HG03378 (cell line): Measurements from ENCODE around the gene SLC25A10.
"Not testable (repeated sequence)": the region's sequence is repeated elsewhere in the genome, so short reads cannot be mapped to it uniquely, and the experiment has no call there.

ENCODE experiments used
- ATAC-seq: cut with Tn5 transposase; IDR thresholded peaks from one replicate; pipeline ENCODE4 v1.9.1; 2021; ENCODE audit warnings: mild to moderate bottlenecking, moderate library complexity; ENCODE audit not compliant: unreplicated experiment

SLC25A10 gene, protein sequence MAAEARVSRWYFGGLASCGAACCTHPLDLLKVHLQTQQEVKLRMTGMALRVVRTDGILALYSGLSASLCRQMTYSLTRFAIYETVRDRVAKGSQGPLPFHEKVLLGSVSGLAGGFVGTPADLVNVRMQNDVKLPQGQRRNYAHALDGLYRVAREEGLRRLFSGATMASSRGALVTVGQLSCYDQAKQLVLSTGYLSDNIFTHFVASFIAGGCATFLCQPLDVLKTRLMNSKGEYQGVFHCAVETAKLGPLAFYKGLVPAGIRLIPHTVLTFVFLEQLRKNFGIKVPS

DNA sequence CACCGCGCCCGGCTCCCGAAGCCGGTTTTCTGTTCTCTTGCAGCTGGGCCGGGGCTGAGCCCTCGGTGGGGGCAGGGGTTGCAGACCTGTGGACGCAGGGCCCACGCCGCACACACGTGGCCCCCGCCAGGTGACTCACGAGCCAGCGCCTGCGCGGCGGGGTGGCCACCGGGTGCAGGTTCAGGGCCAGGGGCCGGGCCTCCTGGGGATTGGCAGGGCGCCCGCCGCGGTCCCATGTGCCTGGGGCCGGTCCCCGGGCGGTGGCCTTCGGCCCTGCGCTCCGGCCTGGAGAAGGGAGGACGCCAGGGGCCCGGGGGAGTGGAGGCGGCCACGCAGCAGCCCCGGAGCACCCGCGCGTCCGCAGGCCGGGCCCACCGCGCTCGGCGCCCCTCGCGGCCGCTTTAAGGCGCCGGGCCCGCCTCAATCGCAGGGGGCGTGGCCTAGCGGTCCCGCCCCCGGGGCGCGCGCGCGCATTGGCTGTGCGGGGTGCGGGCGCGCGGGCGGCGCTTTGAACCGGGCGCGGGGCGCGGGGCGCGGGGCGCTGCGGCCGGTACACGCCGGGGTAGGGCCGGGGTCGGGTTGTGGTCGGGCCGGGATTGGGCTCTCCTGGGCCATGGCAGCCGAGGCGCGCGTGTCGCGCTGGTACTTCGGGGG lies at the start of gene SLC25A10:
SLC25A10 (plus strand) TSS at position 471 of the 654 bp plus-strand sequence; CDS start at position 614, 143 bp downstream.
- no peak for ATAC-seq

DNA sequence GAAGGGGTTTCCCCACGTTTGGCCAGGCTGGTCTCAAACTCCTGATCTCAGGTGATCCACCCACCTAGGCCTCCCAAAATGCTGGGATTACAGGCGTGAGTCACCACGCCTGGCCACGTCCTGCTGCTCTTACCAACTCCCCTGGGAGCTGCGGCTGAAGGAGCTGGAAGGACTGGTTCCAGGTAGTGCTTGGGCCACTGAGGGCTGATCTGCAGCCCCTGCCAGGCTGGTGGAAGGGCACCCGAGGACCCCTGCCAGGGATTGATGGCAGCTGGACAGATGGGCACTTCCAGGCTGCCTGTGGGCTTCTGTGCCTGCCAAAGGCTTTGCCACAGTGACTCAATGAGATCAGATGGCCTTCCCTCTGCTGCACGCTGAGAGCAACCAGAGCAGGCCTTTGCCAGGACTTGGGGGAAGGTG lies 48.0 kb upstream of the SLC25A10 start:
- ATAC-seq = no peak

DNA sequence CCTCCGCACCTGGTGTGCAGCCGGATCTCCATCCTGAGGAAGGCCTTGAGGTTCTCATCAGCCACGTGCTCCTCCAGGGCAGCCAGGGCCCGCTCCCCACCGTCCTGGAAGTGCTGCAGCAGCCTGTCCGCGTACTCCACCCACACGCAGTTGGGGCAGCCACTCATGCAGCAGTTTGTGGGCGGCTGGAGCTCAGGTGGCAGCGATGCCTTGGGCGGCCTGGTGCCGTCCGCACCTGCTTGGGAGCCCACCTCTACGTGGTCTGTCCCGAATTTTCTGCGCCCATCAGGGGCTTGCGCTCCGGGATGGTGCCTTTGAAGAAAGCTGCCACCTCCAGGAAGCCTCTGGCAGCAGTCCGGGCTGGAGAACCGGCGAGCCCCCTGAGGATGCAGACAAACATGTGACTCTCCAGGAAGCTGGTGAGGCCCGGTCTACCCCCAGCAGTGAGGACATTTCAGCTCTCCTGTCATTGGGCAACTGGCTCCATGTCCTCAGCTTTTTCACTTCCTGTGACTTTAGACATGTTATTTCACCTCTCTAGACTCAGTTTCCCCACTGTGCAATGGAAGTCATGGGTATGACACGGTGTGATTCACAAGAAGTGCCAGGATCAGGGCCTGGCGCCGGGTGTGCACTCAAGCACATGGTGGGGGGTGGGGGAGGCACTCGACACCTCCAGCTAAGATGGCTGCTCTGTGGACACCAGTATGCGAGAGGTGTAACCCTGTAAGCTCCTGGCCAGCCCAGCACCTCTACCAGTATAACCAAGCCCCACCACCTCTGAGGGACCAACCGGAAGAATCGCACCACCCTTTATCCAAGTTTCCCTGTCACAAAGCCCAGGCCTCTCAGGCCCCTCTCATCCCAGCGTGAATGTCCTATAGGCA lies 46.6 kb upstream of the SLC25A10 start:
- ATAC-seq = no peak

DNA sequence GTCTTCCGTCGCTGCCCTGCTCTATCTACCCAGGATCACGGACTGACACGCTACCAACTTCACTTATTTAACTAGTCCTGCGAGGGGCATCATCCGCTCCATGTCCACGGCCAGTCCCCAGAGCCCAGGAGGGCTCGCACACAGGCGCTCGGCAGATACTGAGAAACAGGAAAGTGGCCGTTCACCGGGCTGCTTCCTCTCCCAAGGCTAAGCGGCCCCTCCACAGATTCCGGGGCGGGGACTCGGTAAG lies 46.1 kb upstream of the SLC25A10 start:
- ATAC-seq = no peak

DNA sequence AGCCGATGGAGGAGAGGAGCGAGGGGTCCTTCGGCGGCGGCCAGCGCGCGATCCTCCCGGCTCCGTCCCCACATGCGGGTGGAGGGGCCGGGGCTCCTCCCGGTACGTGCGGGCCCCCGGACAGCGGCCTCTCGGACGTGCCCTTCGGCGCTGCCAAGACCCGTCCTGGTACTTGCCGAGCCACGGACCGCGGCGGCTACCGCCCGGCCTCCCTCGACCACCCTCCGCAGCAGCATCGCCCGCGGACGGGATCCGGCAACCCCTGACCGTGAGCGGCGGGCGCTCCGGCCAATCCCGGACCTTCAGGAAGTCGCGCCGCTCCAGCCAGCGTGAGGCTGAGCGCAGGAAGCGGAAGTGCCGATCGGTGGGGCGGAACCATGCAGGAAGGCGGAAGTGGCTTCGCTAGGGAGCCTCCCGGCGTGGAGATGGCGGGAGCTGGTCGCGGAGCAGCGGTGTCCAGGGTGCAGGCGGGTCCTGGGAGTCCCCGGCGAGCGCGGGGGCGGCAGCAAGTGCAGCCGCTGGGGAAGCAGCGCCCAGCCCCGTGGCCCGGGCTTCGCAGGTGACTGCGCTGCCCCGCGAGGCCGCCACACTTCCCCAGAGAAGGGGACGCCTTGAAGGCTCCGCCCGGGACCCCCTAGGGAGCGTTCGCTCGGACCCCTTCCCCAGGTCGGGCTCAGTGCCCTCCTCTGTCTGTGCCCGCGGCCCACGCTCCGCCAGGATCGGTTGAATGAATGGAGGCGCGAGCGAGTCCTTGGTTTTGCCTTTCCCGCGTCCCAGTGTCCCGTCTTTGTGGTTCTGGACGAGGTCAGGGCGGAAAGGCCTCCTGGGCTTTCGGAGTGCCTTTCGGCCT lies 45.5 kb upstream of the SLC25A10 start, which contains the start of the genes CCDC137 and OXLD1:
CCDC137 (plus strand) TSS at position 396 of the 850 bp plus-strand sequence; CDS start at position 426, 30 bp downstream.
OXLD1 (minus strand) TSS at position 264 of the 850 bp plus-strand sequence; CDS start at position 236, 28 bp downstream.
- ATAC-seq = peak; percentile 83

DNA sequence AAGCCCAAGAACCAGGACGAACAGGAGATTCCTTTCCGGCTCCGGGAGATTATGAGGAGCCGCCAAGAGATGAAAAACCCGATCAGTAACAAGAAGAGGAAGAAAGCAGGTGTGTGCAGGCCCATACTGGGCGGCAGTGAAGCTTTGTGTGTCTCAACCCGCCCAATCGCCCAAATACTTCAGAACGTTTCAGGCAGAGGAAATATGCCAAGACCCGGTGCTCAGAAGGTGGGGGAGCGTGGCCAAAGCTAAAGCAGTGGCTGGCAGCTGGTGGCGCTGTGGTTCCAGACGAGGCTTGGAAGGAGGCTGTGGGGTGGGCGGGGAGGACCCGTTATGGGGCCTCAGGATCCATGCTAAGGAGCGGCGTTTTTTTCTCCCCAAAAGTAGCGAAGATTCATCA lies 44.3 kb upstream of the SLC25A10 start:
- no peak for ATAC-seq

DNA sequence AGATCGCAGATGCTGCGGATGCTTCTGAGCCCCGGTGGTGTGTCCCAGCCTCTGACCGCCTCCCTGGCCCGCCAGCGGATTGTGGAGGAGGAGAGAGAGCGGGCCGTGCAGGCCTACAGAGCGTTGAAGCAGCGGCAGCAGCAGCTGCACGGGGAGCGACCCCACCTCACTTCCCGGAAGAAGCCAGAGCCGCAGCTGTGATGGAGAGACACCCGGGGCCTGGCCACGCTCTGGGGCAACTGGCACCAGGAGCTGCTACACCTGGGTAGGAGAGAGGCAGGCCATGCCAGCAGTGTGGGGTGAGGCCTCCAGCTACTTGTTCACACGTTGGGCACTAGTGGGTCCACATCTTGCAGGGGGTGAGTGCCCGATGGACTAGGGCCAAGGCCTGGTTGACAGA lies 39.6 kb upstream of the SLC25A10 start:
- no peak for ATAC-seq

DNA sequence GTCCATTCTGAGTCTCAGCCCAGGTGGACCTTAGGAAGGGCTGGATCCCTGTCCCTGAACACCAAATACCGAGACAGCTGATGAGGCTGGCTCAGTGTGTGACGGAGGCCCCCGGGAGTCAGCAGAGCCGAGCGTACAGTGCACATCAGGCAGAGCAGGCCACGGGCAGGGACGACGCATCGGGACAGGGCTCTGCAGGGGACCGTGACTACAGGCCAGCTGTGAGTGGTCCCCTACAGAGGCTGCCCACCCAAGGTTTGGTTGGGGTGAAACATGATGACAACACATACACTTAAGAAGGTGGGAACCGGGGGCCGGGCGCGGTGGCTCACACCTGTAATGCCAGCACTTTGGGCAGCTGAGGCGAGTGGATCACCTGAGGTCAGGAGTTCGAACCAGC lies 39.1 kb upstream of the SLC25A10 start:
- ATAC-seq = no peak

DNA sequence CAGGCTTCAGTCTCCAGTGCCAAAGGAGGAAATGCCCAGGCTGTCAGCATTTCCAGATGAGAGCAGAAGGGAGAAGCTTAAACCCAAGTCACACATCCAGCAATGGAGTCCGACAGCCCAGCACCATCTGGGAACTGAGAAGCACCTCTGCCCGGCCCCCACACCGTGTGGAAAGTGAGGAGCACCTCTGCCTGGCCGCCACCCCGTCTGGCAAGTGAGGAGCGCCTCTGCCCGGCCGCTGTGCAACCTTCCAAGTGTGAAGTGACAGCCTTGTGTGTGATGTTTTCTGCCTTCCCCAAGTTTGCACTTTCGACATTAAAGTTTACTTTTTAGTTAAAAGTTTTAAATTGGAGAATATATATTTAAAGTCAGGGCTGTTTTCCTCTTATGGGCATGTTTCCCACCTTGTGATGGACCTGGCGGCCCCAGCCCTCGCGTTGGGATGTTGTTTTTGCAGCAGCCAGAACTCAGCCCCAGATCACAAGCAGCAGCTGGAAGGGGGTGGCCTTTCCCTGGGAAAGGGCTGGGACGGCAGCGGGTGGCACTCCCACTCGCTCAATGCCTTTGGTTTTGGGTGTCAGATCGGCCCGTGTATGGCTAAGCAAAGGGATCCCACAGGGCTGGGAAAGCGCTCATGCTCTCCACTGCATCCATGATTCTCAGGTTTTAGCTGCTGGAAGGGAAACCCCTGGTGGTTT lies 38.4 kb upstream of the SLC25A10 start:
- no peak for ATAC-seq

DNA sequence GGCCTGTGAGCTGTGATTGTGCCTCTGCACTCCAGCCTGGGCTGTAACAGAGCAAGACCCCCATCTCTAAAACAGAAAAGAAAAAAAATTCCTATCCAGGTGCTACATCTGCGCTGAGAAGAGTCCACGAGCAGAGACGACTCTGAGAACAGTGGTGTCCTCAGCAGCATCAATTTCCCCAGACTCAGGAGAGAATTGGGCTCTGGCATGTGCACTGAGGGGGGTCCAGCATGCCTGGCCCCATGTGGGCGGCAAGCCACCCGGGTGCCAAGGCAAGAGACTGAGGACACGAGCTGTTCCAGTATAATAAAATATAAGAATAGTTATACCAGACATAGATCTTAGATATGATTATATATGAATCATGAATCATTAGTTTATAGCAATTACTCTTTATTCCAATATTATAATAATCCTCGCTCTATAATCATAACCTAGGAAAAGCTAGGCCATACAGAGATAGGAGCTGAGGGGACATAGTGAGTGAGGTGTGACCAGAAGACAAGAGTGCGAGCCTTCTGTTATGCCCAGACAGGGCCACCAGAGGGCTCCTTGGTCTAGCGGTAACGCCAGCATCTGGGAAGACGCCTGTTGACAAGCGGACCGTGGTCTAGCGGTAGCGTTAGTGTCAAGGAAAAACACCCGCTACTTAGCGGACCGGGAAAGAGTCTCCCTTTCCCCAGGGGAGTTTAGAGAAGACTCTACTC lies 36.4 kb upstream of the SLC25A10 start:
- ATAC-seq = not testable (repeated sequence)

DNA sequence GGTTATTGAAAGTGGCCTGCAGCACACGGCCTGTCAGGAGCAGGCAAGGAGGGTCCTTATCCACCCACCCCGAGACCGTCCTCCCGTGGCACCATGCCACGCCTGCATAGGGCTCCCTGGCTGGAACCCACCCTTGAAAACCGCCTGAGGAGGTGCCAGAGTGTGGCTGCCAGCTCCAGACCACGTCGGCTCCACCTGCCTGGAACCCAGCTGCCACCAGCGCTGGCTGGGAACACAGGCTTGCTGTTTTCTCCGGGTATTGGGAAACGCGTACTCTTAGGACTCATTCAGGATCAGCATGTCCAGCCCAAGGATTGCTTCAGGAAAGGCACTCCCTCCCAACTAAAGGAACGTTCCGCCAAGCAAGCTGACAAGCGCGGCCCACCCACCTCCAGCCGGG lies 35.2 kb upstream of the SLC25A10 start:
- no peak for ATAC-seq

DNA sequence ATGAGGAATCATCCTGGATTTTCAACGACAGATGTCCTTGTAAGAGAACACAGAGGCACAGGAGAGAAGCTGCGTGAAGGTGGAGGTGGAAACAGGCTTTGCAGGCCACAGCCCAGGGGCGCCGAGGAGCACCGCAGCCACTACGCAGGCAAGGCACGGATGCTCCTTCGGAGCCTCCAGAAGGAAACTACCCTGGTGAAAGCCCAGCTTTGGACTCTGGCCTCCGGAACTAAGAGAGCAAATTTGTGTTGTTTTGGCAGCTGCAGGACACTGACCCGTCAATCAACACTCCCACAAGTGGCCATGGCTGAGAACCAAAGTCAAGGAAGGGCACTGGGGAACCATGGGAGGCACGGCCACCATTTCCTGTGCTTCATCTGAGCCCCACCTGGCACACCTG lies 31.9 kb upstream of the SLC25A10 start:
- ATAC-seq = no peak

DNA sequence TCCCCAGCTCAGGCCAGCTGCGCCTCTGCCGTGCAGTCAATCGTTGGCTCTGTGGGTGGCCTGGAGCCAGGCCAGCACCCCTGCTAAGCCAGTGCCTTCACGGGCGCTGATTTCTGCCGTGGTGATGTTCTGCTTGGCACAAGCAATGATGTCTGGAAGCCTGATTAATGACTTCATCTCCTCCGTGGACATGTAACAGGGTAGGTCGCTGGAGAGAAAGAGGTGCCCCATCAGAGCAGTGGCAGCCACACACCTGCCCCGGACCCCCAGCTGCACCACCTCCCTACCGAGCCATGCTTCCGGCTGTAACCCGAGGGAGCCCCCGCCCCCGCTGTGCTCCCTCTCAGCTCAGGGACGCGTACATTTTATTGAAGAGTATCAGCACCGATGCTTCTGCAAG lies 30.4 kb upstream of the SLC25A10 start:
- no peak for ATAC-seq

DNA sequence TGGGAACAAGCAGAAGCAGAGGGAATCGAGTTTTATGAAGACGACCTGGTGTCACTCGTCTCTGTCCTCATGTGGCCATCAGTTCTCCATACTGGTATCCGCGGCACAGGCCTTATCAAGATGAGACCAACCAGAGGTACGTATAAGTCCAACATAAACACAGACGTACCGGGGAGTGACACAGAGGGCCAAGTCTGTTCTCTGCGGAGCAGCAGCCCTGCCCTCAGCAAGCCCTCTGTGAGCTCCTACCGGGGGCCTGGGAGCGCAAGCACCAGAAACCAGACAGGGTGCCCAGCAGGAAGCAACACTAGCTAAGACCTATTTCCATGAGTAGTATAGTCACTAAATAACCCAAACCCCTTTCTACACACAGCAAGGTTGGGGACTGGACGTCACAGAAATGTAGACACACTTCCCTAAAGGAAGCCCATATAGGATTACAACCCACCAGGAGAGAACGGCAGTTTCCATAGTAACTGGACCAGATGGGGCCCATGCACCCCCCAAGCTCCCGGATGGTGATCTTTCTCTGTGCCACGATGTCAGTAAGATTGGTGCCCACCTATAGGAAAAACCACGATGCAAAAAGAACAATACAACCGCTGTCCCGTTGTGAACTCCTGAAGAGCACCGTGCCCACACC lies 29.4 kb upstream of the SLC25A10 start:
- no peak for ATAC-seq

DNA sequence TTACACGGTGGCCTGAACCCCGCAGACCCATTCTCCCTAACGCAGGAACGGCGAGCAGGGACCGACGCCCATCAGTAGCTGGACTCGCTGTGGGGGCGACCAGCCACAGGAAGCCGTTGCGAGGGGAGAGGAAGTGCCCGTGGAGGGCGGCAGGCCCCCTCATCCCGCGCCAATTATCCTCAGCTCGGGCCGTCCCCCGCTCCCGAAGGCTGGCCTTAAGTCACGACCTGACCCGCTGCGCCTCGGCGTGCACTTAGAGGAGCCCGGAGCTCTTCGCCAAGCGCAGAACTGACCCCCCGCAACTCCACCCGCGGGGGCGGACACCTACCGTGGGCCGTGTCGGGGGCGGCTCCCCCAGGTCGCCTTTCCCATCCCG lies 28.9 kb upstream of the SLC25A10 start:
- no peak for ATAC-seq

DNA sequence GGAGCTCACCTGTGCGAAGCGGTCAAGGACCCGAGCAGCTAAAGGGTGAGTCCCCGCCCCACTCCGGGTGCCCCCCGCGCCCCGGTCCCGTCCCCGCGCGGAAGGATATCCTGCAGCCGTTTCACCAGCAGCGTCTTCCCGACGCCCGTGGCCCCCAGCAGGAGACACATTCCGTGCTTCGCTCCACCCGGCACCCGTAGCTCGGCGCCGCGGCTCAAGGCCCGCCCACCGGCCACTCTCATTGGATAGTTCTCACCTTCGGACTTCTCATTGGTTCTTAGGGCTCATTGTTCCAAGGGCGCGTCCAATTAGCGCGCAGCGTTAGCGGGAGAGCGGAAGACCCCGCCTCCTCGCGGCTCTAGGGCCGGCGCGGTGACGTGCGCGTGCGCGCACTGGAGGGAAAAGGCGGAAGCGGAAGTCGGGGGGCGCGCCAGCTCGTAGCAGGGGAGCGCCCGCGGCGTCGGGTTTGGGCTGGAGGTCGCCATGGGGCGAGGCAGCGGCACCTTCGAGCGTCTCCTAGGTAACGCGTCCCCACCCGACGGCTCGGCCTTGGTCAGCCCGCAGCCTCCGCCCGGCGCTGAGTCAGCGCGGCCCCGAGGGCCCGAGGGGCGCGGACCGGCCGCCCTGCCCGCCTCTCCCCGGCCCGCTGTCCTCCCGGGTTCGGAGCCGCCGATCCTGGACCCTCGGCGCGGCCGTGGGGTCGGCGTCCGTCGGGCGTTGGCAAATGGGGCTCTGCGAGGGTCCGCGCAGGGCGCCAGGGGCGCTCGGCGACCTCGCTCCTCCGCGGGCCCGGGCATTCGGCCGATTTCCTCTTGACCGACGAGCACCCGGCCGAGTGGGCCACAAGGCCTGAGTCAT lies 28.3 kb upstream of the SLC25A10 start, which contains the start of the genes ARL16 and HGS:
ARL16 (minus strand) TSS at position 214 of the 858 bp plus-strand sequence; CDS start at position 170, 44 bp downstream.
HGS (plus strand) TSS at position 428 of the 858 bp plus-strand sequence; CDS start at position 484, 56 bp downstream.
- peak; percentile 91 for ATAC-seq

DNA sequence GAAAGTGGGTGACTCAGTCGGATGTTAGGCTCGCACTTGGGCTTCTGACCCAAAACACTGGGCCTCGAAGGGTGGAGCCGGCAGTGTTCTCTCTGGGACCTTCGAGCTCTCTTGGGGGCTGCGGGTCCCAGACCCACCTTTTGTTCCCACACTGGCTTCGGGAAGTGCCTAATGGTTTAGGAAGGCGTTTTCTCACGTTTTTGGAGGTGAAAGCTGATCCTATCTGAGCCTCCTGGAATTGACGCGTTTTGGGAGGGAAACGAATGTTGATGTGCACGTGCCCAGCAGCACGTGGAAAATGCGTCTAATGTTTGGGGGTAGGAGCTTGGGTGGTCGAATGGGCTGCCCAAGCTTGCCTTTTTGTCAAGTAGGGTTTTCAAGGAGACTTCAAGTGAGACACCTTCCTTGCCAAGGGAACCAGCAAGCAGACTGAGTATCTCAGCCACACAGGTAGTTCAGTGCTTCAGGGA lies 27.6 kb upstream of the SLC25A10 start:
- ATAC-seq = no peak

DNA sequence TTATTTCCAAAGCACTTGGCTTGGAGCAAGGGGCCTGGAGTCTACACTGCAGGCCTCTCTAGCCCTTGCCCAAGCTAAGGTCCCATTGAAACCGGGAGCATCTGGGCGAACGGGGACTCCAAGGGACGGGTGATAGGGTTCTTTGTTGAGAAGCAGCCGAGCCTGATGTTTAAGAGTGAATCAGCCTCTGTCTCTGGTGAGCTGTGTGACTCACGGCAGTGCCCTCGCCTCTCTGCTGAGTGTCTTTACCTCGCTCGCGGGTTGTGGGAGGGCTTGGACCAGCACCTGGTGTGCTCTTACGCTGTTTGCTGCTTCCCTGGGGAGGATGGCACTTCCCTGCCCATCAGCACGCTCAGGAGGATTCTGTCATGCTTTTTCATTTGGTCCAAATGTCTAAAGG lies 27.0 kb upstream of the SLC25A10 start:
- ATAC-seq = no peak
